NCI-H2196 treated with DMSO at 0.1 percent for 48 hours (cell line): ENCODE results near the gene TERC.

Experiments used
- DNase-seq: peaks from one replicate; lab custom pipeline; 2025; ENCODE audit not compliant: unreplicated experiment; lab: John Stamatoyannopoulos, UW

Gene TERC

GRCh38 chr3:169764882-169765612 is at the start of gene TERC:
TERC (minus strand) TSS chr3:169765060.
- DNase-seq = peak; percentile 90

DNA sequence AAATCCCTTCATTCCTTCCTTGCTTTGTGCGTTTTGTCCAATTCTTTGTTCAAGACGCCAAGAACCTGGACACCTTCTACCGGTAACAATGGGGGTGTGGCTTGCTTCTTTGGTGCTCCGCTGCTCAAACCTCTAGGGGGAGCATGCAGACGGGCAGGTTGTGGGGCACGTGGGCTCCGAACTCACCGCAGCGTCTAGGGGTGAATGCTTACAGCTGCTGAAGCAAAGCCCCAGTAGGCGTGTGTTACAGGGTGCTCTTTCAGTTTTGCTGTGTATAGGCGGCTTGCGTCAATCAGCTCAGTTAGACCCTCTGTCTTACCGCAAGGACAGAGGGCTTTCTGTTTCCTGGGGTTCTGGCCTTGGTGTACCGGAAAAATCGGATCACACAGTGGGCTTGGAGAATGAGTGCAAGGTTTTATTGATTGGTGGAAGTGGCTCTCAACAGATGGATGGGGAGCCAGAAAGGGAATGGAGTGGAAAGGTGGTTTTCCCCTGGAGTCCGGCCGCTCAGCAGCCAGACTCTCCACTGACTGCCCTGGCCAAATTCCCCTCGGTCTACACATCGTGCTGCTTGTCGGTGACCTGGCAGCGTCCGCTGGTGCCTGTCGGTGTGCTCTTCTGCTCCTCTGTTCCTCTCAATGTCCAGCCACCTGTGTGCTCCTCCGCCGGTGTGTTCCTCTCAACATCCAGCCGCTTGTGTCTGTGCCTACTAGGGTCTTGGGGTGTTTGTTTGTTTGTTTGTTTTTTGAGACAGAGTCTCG is 49.1 kb upstream of the TERC start:
- peak; percentile 81 for DNase-seq

GRCh38 chr3:169813278-169813677 is 48.4 kb upstream of the TERC start:
- DNase-seq = no peak

DNA sequence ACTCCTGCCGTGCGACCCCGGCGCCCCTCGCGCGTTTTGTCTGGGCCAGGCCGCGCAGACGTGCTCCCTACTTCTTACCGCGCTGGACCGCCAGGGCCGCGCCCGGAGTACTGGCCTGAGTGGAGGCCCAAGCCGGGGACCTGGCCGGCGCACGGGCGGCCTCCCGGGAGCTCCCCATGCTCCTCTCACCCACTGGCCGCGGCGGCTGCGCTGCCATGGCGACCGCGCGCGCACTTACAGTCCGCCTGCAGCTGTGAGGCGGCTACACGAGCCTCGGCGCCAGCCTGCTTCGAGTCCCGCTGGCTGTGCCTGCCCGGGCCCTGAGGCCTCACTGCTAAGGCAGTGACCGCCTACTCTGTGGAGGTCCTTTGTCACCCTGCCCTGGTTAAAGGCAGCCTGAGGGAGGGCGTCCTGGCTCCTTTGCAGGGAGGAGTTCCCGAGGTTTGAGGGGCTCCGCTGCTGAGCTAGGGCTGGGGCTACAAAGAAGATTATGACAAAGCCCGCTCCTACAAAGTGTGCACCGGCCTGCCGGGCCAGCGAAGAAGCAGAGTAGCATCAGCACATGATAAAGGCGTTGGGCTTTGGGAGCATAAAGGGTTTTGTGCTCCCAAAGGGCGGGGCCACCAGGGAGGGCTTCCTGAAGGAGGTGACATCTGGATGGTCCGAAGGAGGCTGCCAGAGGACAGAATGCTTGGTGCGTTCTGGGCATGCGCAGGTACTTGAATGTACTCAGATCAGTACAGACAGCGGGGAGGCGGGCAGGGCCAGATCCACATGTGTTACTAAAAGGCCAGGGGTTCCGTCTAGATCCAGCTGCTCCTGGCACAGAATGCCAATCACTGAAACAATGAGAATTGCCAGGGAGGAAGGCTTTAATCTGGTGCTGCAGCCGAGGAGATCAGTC is 47.7 kb upstream of the TERC start, which contains the start of the genes LRRC34 and LRRIQ4:
Gene LRRC34, minus strand, starts transcription at position 573 of the 904 bp plus-strand sequence. Its CDS starts 356 bp downstream, at position 217.
Gene LRRIQ4, plus strand, starts transcription at position 539 of the 904 bp plus-strand sequence. CDS start 9,052 bp downstream, outside the sequence.
- DNase-seq = peak; percentile 95

DNA sequence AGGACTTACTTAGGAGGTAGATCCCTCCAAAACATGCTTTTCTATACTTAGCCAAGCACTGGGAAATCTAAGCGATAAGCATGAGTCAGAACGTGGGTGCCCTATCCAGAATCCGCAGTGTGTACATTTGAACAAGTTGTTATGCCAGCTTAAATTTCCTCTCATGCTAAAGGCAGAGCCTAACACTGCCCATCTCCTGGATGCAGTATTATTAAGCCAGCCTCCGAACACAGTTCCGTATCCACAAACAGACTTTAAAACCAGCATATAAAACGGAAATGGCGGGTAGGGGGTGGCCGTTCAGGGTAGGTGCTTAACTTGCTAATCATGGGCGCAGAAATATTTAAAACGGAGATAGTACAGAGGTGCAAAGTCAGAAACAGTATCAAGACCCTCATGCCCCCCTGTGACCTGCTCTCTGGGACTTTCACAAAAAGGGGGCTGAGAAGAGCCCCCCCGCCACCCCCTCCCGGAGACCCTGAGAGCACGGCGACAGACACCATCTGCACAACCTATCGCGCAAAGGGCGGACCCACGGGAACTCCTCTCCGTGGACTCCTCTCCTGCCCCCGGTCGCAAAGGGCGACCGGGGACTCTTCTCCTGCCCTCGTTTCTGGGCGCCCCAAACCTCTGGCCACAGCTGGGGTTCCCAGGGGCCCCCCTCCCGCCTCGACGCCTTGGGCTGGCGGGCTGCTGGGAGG is 46.9 kb upstream of the TERC start:
- DNase-seq = peak; percentile 34

DNA sequence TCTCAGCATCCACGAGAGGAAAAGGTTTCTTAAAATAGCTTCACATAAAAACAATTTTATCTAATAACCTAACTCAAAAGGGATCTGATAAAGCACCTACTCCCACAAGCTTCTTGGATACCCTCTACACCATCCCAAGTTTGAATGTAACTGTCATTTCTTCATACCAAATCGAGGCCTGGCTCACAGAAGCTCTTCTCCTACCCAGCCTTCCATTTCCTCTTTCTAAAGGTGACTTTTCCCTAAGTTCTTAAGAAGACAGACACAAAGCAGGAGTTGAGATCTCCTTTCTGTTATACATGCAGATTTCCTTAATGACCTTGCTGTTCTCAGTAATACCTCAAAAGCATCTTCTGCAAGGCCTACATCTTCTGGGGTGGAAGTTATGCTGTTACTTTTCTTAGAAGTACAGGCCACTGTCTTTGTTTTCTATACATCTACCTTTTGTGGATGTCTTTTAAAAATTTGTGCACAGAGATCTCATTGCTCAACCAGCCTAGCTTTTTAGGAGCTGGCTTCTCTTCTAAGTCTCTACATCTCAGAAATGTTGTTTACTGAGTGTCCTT is 44.5 kb upstream of the TERC start:
- DNase-seq = no peak

DNA sequence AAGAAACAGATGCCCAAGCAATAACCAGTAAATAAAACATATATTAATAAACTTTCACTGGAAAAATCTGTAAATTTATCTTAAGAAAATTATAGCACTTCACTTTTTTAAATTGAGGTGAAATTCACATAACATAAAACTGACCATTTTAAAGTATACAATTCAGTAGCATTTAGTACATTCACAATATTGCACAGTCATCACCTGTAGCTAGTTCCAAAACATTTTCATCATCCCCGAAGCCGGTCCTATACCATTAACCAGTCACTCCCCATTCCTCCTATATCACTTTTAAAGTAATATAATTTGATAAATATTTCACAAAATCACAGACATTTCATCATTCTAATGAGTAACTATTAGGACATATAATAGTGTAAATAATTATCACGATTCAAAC is 39.8 kb upstream of the TERC start:
- no peak for DNase-seq

DNA sequence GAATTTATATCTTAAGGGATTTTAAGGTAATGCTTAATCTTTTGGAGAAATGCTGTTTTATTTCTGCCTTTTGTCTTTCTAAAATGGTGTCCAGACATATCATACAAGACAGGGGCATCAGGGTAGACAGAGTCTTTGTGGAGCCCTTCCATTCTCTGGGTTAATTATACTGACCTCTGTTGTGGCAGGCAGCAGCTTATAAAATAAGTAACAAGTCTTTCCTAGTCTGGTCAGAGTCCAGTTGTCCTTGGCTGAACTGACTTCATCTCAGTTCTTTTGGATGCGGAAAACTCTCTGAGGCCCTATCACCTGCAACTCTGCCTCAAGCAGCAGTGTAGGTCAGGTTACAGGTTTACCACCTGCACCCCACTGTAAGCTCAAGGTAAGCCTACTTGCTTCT is 27.5 kb upstream of the TERC start:
- no peak for DNase-seq

GRCh38 chr3:169790687-169791429 is 26.0 kb upstream of the TERC start:
- no peak for DNase-seq

DNA sequence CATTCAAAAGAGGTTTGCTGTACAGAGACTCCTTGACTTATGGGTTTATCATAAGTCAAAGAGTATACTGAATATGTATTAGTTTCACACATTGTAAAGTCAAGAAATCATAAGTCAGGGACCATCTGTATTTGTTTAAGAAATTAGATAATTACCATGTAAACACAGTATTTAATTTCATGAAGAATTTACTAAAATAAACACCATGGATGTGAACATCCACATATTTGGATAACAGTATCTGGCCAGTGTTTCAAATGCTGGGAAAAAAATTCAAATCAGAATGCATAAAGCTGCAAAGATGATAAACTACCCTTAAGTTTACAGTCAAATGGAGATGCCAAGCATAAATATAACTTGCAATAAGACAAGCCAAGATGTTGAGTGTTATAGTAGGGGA is 25.4 kb upstream of the TERC start:
- no peak for DNase-seq

DNA sequence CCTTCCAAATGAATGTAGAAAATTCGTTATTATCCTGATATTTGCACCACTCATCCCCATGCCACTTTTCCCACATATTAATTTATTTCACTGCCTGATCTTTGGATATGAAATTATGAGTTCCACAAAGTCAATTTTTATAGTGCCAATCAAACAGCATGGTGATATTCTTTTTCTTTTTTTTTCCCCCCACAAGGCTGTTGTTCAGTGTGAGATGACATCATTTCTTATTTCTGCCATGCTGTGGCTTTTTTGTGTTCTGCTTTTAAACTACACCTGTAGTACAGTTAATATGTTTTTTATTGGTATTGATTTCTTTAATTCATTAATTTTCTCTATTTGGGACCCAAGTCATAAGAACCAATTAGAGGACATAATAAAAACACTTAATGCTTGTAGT is 22.9 kb upstream of the TERC start:
- no peak for DNase-seq

GRCh38 chr3:169787120-169787519 is 22.3 kb upstream of the TERC start:
- no peak for DNase-seq

DNA sequence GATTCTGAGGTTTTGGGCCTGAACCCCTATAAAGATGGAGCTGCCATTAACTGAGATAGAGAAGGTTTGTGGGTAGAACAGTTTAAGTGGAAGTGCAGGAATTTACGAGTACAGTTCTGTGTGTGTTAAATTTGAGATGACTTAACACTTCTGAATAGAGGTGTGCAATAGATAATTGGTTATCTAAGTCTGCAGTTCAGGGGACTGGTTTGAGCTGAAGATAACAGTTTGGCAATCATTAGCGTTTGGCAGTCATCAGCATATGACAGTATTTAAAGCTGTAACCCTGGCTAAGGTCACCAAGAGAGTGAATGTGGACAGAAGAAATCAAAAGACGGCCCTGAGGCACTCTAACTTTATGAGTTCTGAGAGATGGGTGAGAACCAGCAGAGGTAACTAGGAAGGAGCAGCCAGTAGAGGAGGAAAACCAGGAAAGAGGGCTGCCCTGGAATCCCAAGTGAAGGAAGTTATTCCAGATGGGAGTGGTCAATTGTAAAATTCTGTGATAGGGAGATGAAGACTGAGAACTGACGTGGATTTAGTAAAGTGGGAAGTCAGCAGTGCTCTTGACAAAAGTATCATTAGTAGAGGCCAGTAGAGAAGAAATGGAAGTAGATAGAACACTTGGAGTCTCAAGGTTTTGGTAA is 16.5 kb upstream of the TERC start:
- DNase-seq = no peak

GRCh38 chr3:169780742-169781141 is 15.9 kb upstream of the TERC start:
- DNase-seq = no peak

GRCh38 chr3:169777822-169778221 is 13.0 kb upstream of the TERC start:
- no peak for DNase-seq

DNA sequence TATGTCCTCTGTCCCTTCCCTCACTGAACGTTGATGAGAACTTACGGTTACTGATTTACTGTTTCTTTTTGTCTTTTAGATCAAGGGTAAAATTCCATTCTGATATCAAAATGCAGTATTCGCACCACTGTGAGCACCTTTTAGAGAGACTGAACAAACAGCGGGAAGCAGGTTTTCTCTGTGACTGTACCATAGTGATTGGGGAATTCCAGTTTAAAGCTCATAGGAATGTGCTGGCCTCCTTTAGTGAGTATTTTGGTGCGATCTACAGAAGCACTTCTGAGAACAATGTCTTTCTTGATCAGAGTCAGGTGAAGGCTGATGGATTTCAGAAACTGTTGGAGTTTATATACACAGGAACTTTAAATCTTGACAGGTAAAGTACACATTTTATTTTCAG is 9.3 kb upstream of the TERC start:
- DNase-seq = no peak

- peak; percentile 85 for DNase-seq
Measured at GRCh38 chr3:169772897-169773816, 8.3 kb upstream of the TERC start, which contains the start of gene MYNN. MYNN (plus strand) TSS chr3:169773396; CDS start chr3:169774296, 900 bp downstream.
